H9 (cell line): ENCODE results near the gene LRRC17. TPM values are rescaled to one million over a fixed set of nuclear protein-coding genes. Genes with fewer than 3 reads are reported as not detected.

Source experiments
- DNase-seq: peaks from one replicate; pipeline ENCODE4 v3.0.0-alpha.2; 2017
- H2AFZ ChIP-seq: one replicate; pipeline ENCODE4 v1.6.1; 2013; ENCODE audit warnings: mild to moderate bottlenecking, low read length, control low read depth, moderate library complexity
- H2AK5ac ChIP-seq: 2 replicates; pipeline ENCODE4 v1.6.1; 2013; ENCODE audit warnings: low read length, control low read depth, mixed read lengths; ENCODE audit not compliant: insufficient read length
- H2BK120ac ChIP-seq: one replicate; pipeline ENCODE4 v1.6.1; 2013; ENCODE audit warnings: low read depth, mild to moderate bottlenecking, low read length, control low read depth, inconsistent platforms; ENCODE audit not compliant: poor library complexity, severe bottlenecking
- H2BK12ac ChIP-seq: 2 replicates; pipeline ENCODE4 v1.6.1; 2013; ENCODE audit warnings: low read length, control low read depth, mixed read lengths, low read depth; ENCODE audit not compliant: insufficient read length
- H2BK15ac ChIP-seq: 2 replicates; pipeline ENCODE4 v1.6.1; 2013; ENCODE audit warnings: low read depth, low read length, control low read depth
- H2BK20ac ChIP-seq: one replicate; pipeline ENCODE4 v1.6.1; 2013; ENCODE audit warnings: low read depth, mild to moderate bottlenecking, low read length, control low read depth, inconsistent platforms; ENCODE audit not compliant: poor library complexity, severe bottlenecking
- H2BK5ac ChIP-seq: 2 replicates; pipeline ENCODE4 v1.6.1; 2013; ENCODE audit warnings: low read length, control low read depth, mixed read lengths; ENCODE audit not compliant: insufficient read length
- H3K14ac ChIP-seq: 2 replicates; pipeline ENCODE4 v1.6.1; 2013; ENCODE audit warnings: low read length, control low read depth; ENCODE audit not compliant: insufficient read depth
- H3K18ac ChIP-seq: 2 replicates; pipeline ENCODE4 v1.6.1; 2013; ENCODE audit warnings: low read depth, mild to moderate bottlenecking, mixed read lengths, low read length, control low read depth; ENCODE audit not compliant: insufficient read length
- H3K23ac ChIP-seq: 2 replicates; pipeline ENCODE4 v1.6.1; 2013; ENCODE audit warnings: low read length, control low read depth, mixed read lengths, low read depth; ENCODE audit not compliant: insufficient read length
- H3K23me2 ChIP-seq: 2 replicates; pipeline ENCODE4 v1.6.1; 2013; ENCODE audit warnings: low read depth, mild to moderate bottlenecking, mixed read lengths, low read length, control low read depth; ENCODE audit not compliant: insufficient read length, poor library complexity, severe bottlenecking
- H3K27ac ChIP-seq: 2 replicates; pipeline ENCODE4 v1.5.1; 2013; ENCODE audit warnings: low read length, control low read depth, mixed read lengths, low read depth; ENCODE audit not compliant: insufficient read length
- H3K27me3 ChIP-seq: 2 replicates; pipeline ENCODE4 v1.6.1; 2013; ENCODE audit warnings: low read length, control low read depth, inconsistent platforms; ENCODE audit not compliant: insufficient read depth
- H3K4ac ChIP-seq: 2 replicates; pipeline ENCODE4 v1.6.1; 2013; ENCODE audit warnings: low read depth, mild to moderate bottlenecking, control low read depth, inconsistent platforms, low read length, moderate library complexity
- H3K4me1 ChIP-seq: 2 replicates; pipeline ENCODE4 v1.6.1; 2013; ENCODE audit warnings: low read length, control low read depth, inconsistent platforms; ENCODE audit not compliant: insufficient read depth
- H3K4me2 ChIP-seq: 2 replicates; pipeline ENCODE4 v1.6.1; 2013; ENCODE audit warnings: low read length, control low read depth, mixed read lengths; ENCODE audit not compliant: insufficient read length, insufficient read depth
- H3K56ac ChIP-seq: 2 replicates; pipeline ENCODE4 v1.6.1; 2013; ENCODE audit warnings: low read depth, mild to moderate bottlenecking, mixed read lengths, low read length, control low read depth; ENCODE audit not compliant: insufficient read length
- H3K79me1 ChIP-seq: 2 replicates; pipeline ENCODE4 v1.6.1; 2013; ENCODE audit warnings: low read depth, mild to moderate bottlenecking, moderate library complexity, low read length, control low read depth, inconsistent platforms; ENCODE audit not compliant: insufficient read depth, poor library complexity, severe bottlenecking
- H3K79me2 ChIP-seq: 2 replicates; pipeline ENCODE4 v1.6.1; 2013; ENCODE audit warnings: low read length, control low read depth, inconsistent platforms; ENCODE audit not compliant: insufficient read depth
- H3K9ac ChIP-seq: 2 replicates; pipeline ENCODE4 v1.6.1; 2013; ENCODE audit warnings: low read length, control low read depth, mixed read lengths; ENCODE audit not compliant: insufficient read length; ENCODE audit errors: extremely low read depth
- H3K9me3 ChIP-seq: one replicate; pipeline ENCODE4 v1.6.1; 2013; ENCODE audit warnings: low read depth, low read length, inconsistent platforms; ENCODE audit not compliant: control insufficient read depth
- H3T11ph ChIP-seq: one replicate; pipeline ENCODE4 v1.6.1; 2013; ENCODE audit warnings: mild to moderate bottlenecking, low read length, control low read depth, inconsistent platforms
- H4K20me1 ChIP-seq: one replicate; pipeline ENCODE4 v1.6.1; 2013; ENCODE audit not compliant: control insufficient read depth, insufficient read length, insufficient read depth
- H4K5ac ChIP-seq: 2 replicates; pipeline ENCODE4 v1.6.1; 2013; ENCODE audit warnings: low read depth, mild to moderate bottlenecking, mixed read lengths, low read length, control low read depth; ENCODE audit not compliant: insufficient read length
- H4K8ac ChIP-seq: replicated peaks from 2 replicates; pipeline ENCODE4 v1.6.1; 2013; ENCODE audit warnings: low read length, control low read depth, mixed read lengths, low read depth; ENCODE audit not compliant: insufficient read length
- H4K91ac ChIP-seq: 2 replicates; pipeline ENCODE4 v1.6.1; 2013; ENCODE audit warnings: low read depth, mild to moderate bottlenecking, moderate library complexity, mixed read lengths, low read length, control low read depth; ENCODE audit not compliant: insufficient read length
- H3K27ac Mint-ChIP-seq, 3 experiments: 2 replicates in 2 of 3; 3 replicates in 1 of 3; pipeline ENCODE4 v1.8.0; 2020 to 2021; ENCODE audit warnings: mixed read lengths in 3 of 3, mild to moderate bottlenecking in 1 of 3, moderate library complexity in 1 of 3
- H3K27me3 Mint-ChIP-seq: 2 replicates; pipeline ENCODE4 v1.8.0; 2021; ENCODE audit warnings: low read depth, mild to moderate bottlenecking, moderate library complexity, mixed read lengths
- H3K36me3 Mint-ChIP-seq, 3 experiments: 2 replicates in 2 of 3; 3 replicates in 1 of 3; pipeline ENCODE4 v1.8.0; 2020 to 2021; ENCODE audit warnings: low read depth in 3 of 3, mixed read lengths in 3 of 3; ENCODE audit not compliant: insufficient read depth in 1 of 3
- H3K4me1 Mint-ChIP-seq, 2 experiments: 2 replicates each; pipeline ENCODE4 v1.8.0; 2020; ENCODE audit warnings: mixed read lengths in 2 of 2
- H3K4me3 Mint-ChIP-seq, 2 experiments: 2 replicates in 1 of 2; 3 replicates in 1 of 2; pipeline ENCODE4 v1.8.0; 2020 to 2021; ENCODE audit warnings: mild to moderate bottlenecking in 2 of 2, mixed read lengths in 2 of 2, moderate library complexity in 1 of 2
- H3K9me3 Mint-ChIP-seq, 2 experiments: 2 replicates in 1 of 2; 3 replicates in 1 of 2; pipeline ENCODE4 v1.8.0; 2020; ENCODE audit warnings: mild to moderate bottlenecking in 2 of 2, mixed read lengths in 2 of 2, moderate library complexity in 1 of 2
- whole genome bisulfite sequencing: extraction: QIAGEN DNeasy Blood & Tissue Kit; methylation state at CpG from one replicate; pipeline ENCODE4 v1.1.7; 2013; ENCODE audit warnings: missing lambda C conversion rate, low lambda C conversion rate, mixed read lengths; ENCODE audit not compliant: insufficient read length; ENCODE audit errors: extremely low coverage; 5-methylcytosine and 5-hydroxymethylcytosine counted together
- total RNA-seq: library from RNA; stranded (reverse); gene quantifications from 2 replicates; pipeline ENCODE4 v1.2.1, GENCODE V29; 2021
- TF ChIP-seq, protein P1 (sequence below): fragments of 200-600 bp; sonication (generic); conservative IDR thresholded peaks from 3 replicates; pipeline ENCODE4 v1.8.0; 2021; ENCODE audit warnings: antibody characterized with exemption, mild to moderate bottlenecking

The LRRC17 gene
- total RNA-seq, 1 experiment from 2014 or later = 2.0 TPM

DNA sequence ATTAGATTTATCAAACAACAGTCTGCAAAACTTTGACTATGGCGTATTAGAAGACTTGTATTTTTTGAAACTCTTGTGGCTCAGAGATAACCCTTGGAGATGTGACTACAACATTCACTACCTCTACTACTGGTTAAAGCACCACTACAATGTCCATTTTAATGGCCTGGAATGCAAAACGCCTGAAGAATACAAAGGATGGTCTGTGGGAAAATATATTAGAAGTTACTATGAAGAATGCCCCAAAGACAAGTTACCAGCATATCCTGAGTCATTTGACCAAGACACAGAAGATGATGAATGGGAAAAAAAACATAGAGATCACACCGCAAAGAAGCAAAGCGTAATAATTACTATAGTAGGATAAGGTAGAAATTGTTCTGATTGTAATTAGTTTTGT lies 31.4 kb downstream of the LRRC17 start:
- Histone ChIP-seq H2AK5ac (no peak overlapping the region), H4K91ac (no peak overlapping the region), H2AFZ (no peak overlapping the region), H4K20me1 (no peaks in the 10 kb centered on the region), H3K56ac (no peak overlapping the region), H3K4me2 (no peak overlapping the region), H3K9ac (no peak overlapping the region), H2BK12ac (no peak overlapping the region), H3K79me1 (no peaks in the 10 kb centered on the region), H2BK120ac (no peak overlapping the region), H3K18ac (no peak overlapping the region), H3T11ph (no peak overlapping the region), H4K8ac (no peak overlapping the region), H4K5ac (no peak overlapping the region), H3K4me1 (peaks cover 4% of the 10 kb centered on the region), H2BK20ac (no peak overlapping the region), H3K79me2 (no peaks in the 10 kb centered on the region; the same call in 1 of the 2 replicates), H3K14ac (no peak overlapping the region), H3K9me3 (no peaks in the 10 kb centered on the region), H3K27ac (no peak overlapping the region), H3K27me3 (no peaks in the 10 kb centered on the region; the same call in 1 of the 2 replicates), H3K4ac (no peak overlapping the region), H3K23me2 (no peaks in the 10 kb centered on the region), H2BK15ac (no peak overlapping the region), H3K23ac (no peak overlapping the region), H2BK5ac (no peak overlapping the region)
- no peaks in the 10 kb centered on the region; the same call in 1 of the 2 replicates for H3K27me3 Mint-ChIP-seq
- WGBS = no CpG with 5 or more reads among the region's 4 CpGs
- no peaks in the 10 kb centered on the region; a peak in 1 of 7 replicates for H3K36me3 Mint-ChIP-seq
- no peak overlapping the region; a peak in 3 of 7 replicates for H3K27ac Mint-ChIP-seq
- H3K4me1 Mint-ChIP-seq = peaks cover 54 to 61% of the 10 kb centered on the region in 2 experiments
- TF ChIP-seq, protein P1, sequence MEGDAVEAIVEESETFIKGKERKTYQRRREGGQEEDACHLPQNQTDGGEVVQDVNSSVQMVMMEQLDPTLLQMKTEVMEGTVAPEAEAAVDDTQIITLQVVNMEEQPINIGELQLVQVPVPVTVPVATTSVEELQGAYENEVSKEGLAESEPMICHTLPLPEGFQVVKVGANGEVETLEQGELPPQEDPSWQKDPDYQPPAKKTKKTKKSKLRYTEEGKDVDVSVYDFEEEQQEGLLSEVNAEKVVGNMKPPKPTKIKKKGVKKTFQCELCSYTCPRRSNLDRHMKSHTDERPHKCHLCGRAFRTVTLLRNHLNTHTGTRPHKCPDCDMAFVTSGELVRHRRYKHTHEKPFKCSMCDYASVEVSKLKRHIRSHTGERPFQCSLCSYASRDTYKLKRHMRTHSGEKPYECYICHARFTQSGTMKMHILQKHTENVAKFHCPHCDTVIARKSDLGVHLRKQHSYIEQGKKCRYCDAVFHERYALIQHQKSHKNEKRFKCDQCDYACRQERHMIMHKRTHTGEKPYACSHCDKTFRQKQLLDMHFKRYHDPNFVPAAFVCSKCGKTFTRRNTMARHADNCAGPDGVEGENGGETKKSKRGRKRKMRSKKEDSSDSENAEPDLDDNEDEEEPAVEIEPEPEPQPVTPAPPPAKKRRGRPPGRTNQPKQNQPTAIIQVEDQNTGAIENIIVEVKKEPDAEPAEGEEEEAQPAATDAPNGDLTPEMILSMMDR = no peak
- no peaks in the 10 kb centered on the region for H3K9me3 Mint-ChIP-seq
- DNase-seq = no peak
- H3K4me3 Mint-ChIP-seq = no peak overlapping the region
